ENCODE data around the gene ZNF827. TPM values are rescaled to one million over a fixed set of nuclear protein-coding genes. Genes with fewer than 3 reads are reported as not detected.

ZNF827 gene
- total and polyA plus RNA-seq, 2 experiments from 2014 or later = 20.3 to 33.1 TPM

- Histone ChIP-seq H3K36me3 (ENCODE audit: insufficient read depth) (peaks cover 15% of the 10 kb centered on the region; the same call in 1 of the 2 replicates), H4K20me1 (replicated peaks; ENCODE audit: insufficient read depth) (no peaks in the 10 kb centered on the region), H3K27ac (ENCODE audit: low read depth) (no peak overlapping the region), H3K9me2 (ENCODE audit: insufficient read depth) (peaks cover 5% of the 10 kb centered on the region; the same call in 1 of the 2 replicates), H3K4me2 (no peak overlapping the region), H3K27me3 (ENCODE audit: insufficient read depth) (no peaks in the 10 kb centered on the region), H3F3A (replicated peaks; ENCODE audit: low read depth) (no peaks in the 10 kb centered on the region), H3K4me1 (ENCODE audit: insufficient read depth) (peaks cover 30% of the 10 kb centered on the region), H3K4me3 (no peak overlapping the region), H2AFZ (no peak overlapping the region), H3K79me2 (replicated peaks; ENCODE audit: insufficient read depth) (peaks cover 40% of the 10 kb centered on the region)
- H3K27ac Mint-ChIP-seq = no peak overlapping the region
- DNase-seq (ENCODE audit: low spot score) (no peak), ATAC-seq (no peak)
- peaks cover 1% of the 10 kb centered on the region for H3K27me3 Mint-ChIP-seq (ENCODE audit: insufficient read depth, low read depth, poor library complexity)
- peaks cover 30% of the 10 kb centered on the region for H3K36me3 Mint-ChIP-seq (ENCODE audit: low read depth)
- H3K4me3 Mint-ChIP-seq = no peak overlapping the region
- TF ChIP-seq CTCF (conservative IDR thresholded peaks at IDR 0.05; ENCODE audit: low read depth in 2 of 2) (no peak), ETS1 (IDR thresholded peaks at IDR 0.05) (no peak), POLR2AphosphoS5 (IDR thresholded peaks at IDR 0.05; ENCODE audit: low read depth) (no peak), ZNF114 (CRISPR knock-in tag; IDR thresholded peaks at IDR 0.05) (no peak), STAT1 (IDR thresholded peaks at IDR 0.05; ENCODE audit: unreplicated experiment) (no peak), JUNB (IDR thresholded peaks at IDR 0.05; ENCODE audit: unreplicated experiment) (no peak), NANOG (IDR thresholded peaks at IDR 0.05; ENCODE audit: borderline replicate concordance) (no peak), EZH2phosphoT487 (IDR thresholded peaks at IDR 0.05; ENCODE audit: unreplicated experiment) (no peak), ZNF462 (CRISPR knock-in tag; IDR thresholded peaks at IDR 0.05) (no peak), EZH2 (IDR thresholded peaks at IDR 0.05; ENCODE audit: low read depth, unreplicated experiment) (no peak), CREB1 (CRISPR knock-in tag; IDR thresholded peaks at IDR 0.05; ENCODE audit: low read depth) (no peak), ZNF331 (CRISPR knock-in tag; IDR thresholded peaks at IDR 0.05; ENCODE audit: low read depth) (no peak)
- TF ChIP-seq, protein P1, sequence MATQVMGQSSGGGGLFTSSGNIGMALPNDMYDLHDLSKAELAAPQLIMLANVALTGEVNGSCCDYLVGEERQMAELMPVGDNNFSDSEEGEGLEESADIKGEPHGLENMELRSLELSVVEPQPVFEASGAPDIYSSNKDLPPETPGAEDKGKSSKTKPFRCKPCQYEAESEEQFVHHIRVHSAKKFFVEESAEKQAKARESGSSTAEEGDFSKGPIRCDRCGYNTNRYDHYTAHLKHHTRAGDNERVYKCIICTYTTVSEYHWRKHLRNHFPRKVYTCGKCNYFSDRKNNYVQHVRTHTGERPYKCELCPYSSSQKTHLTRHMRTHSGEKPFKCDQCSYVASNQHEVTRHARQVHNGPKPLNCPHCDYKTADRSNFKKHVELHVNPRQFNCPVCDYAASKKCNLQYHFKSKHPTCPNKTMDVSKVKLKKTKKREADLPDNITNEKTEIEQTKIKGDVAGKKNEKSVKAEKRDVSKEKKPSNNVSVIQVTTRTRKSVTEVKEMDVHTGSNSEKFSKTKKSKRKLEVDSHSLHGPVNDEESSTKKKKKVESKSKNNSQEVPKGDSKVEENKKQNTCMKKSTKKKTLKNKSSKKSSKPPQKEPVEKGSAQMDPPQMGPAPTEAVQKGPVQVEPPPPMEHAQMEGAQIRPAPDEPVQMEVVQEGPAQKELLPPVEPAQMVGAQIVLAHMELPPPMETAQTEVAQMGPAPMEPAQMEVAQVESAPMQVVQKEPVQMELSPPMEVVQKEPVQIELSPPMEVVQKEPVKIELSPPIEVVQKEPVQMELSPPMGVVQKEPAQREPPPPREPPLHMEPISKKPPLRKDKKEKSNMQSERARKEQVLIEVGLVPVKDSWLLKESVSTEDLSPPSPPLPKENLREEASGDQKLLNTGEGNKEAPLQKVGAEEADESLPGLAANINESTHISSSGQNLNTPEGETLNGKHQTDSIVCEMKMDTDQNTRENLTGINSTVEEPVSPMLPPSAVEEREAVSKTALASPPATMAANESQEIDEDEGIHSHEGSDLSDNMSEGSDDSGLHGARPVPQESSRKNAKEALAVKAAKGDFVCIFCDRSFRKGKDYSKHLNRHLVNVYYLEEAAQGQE (IDR thresholded peaks at IDR 0.05; ENCODE audit: unreplicated experiment) = no peak
- H3K4me1 Mint-ChIP-seq = peaks cover 52% of the 10 kb centered on the region
- H3K9me3 Mint-ChIP-seq = no peaks in the 10 kb centered on the region
Measured at GRCh38 chr4:145863191-145863590, 75.4 kb downstream of the ZNF827 start.

Data from GM23338 (cell line).